Mucosa of gallbladder (tissue), 1 donor: ENCODE results near the gene WDR81. TPM values are rescaled to one million over a fixed set of nuclear protein-coding genes. Genes with fewer than 3 reads are reported as not detected.
"Not testable (repeated sequence)": the region's sequence is repeated elsewhere in the genome, so short reads cannot be mapped to it uniquely, and the experiment has no call there.

ENCODE experiments used
- DNase-seq: peaks from one replicate; pipeline ENCODE4 v3.0.0-alpha.2; 2020; ENCODE audit warnings: low spot score
- total RNA-seq: library from RNA; stranded (reverse); gene quantifications from one replicate; pipeline ENCODE4 v1.2.1, GENCODE V29; 2021
- donor health status: DM: no; HTN: no; CAD: no.

Gene WDR81
- total RNA-seq, 1 donor from 2014 or later, result 30.3 TPM

DNA sequence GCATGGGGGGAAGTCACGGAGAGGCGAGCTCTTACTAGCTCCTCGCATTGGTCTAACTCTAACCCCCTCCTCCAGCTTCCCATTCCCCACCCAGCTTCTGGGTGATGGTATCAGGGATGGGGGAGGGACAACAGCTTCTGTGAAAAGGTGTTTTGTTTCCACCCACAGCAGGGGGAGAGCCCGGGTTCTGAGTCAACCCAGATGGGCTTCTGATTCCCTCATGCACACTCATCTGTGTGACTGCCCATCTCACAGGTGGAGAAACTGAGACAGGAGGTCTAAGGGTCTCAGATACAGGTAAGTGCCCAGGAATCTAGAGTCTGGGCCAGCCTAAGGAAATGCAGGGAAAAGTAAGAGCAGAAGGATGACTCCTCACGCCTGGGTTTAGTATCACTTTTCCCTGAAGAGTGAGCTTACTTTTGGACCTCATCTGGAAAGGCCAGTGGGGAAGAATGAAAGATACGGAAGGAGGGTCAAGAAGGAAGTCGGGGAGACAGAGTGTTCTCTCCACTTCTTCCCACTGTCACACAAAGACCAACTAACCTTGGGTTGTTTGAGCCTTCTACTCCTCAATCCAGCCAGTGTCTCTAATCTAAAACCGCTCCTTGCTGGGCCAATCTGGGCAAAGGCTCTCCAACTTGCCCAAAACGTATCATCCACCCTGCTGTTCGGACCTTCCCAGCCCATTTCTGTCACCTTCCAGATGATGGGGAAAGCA is 11.2 kb upstream of the WDR81 start:
- no peak for DNase-seq

DNA sequence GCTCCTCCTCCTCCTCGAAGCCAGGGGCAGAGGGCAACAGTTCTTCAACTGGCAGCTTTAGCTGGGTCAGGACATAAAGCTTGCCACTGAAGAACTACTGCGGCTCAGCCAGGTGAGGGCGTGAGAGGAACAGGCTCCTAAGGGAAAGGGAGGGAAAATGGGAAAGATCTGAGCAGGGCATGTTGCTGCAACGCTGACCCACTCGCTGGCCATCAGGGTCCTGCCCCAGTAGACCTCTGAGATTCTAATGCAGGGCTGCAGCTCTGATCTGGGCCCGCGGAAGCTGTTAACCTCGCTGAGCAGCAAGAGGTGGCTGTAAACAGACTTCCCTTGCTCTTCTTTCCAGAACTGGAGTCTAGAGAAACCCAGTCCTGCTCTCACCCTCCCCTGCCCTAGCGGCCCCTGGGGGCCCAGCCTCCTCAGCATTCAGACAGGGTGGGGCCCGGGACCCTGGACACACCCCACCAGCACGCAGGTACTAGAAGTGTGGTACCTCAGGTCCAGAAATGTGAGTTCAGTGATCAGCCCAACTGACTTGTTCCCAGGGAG is 10.6 kb upstream of the WDR81 start:
- DNase-seq, result no peak

DNA sequence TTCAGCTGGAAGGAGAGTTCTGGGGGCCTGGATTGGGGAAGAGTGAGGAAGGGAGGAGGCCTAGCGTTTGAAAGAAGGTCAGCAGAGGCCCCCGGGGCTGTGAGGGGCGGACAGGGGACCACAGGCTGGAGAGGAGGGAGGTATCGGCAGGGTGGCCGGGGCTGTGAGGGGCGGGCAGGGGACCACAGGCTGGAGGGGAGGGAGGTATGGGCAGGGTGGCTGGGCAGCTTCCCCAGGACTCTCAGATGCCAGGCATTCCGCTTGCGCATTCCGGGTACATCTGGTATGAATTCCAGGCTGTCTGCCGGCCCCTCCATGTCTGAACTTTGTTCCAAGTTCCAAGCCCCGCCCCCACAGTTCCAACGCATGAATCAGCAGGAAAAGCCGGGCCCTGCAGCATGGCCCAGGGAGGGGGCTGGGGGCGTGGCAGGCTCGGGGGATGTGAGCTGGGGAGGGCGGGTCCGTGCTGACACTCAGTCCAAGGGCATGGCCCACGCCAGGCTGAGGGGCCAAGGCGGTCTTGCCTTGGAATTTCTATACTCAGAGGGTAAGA is 10.0 kb upstream of the WDR81 start:
- DNase-seq, result peak; percentile 97

GRCh38 chr17:1714980-1715802 is 9.3 kb upstream of the WDR81 start:
- peak; percentile 79 for DNase-seq

GRCh38 chr17:1715803-1716075 is 8.8 kb upstream of the WDR81 start:
- DNase-seq, result no peak

GRCh38 chr17:1716076-1716911 is 8.2 kb upstream of the WDR81 start:
- peak; percentile 100 for DNase-seq

- DNase-seq, result peak; percentile 96
These were observed 7.4 kb upstream of the WDR81 start for GRCh38 chr17:1716912-1717695.

GRCh38 chr17:1718362-1719165 is 5.9 kb upstream of the WDR81 start:
- no peak for DNase-seq

DNA sequence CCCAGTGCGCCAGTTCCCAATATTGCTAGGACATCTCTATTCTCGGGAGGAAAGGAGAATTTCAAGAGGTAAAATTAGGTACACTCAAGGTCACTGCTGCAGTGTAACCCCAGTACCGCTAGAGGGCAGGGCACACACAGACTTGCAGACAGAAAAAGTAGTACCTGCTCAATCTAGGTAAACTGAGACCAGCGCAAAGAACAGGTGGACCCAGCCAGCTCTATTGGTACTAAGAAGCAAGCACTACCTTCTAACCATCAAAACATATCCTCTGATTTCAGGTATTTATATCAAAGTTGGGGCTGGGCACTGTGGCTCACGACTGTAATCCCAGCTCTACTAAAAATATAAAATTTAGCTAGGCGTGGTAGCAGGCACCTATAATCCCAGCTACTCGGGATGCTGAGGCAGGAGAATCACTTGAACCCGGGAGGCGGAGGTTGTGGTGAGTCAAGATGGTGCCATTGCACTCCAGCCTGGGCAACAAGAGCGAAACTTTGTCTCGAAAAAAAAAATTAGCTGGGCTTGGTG is 3.6 kb upstream of the WDR81 start:
- DNase-seq, result no peak

DNA sequence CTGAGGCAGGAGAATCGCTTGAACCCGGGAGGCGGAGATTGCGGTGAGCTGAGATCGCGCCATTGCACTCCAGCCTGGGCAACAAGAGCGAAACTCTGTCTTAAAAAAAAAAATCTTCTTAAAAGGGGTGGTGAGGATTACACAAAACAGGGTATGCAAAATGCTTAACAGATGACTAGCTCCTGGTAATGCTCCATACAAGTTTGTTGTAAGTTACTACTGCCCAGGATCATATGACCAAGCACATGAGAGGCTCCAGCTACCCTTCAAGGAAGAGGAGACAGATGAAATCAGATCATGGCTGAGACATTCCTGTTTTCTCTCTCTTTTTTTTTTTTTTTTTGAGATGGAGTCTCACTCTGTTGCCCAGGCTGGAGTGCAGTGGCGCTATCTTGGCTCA is 2.5 kb upstream of the WDR81 start:
- not testable (repeated sequence) for DNase-seq

- DNase-seq, result no peak
These were observed 551 bp downstream of the WDR81 start for GRCh38 chr17:1724869-1725641.

DNA sequence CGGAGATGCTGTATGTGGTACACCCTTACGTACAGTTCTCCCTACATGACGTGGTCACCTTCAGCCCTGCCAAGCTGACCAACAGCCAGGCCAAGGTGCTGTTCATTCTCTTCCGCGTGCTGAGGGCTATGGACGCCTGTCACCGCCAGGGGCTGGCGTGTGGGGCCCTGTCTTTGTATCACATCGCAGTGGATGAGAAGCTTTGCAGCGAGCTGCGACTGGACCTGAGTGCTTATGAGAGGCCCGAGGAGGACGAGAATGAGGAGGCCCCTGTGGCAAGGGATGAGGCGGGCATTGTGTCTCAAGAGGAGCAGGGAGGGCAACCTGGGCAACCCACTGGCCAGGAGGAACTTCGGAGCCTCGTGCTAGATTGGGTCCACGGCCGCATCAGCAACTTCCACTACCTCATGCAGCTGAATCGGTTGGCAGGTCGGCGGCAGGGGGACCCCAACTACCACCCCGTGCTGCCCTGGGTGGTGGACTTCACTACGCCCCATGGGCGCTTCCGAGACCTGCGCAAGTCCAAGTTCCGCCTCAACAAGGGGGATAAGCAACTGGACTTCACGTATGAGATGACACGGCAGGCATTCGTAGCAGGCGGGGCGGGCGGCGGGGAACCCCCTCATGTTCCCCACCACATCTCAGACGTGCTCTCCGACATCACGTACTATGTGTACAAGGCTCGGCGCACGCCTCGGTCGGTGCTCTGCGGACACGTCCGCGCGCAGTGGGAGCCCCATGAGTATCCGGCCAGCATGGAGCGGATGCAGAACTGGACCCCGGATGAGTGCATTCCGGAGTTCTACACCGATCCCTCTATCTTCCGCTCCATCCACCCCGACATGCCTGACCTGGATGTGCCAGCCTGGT is 1.4 kb downstream of the WDR81 start:
- no peak for DNase-seq

GRCh38 chr17:1726626-1727257 is 2.2 kb downstream of the WDR81 start:
- DNase-seq, result no peak

GRCh38 chr17:1727258-1727789 is 2.8 kb downstream of the WDR81 start:
- no peak for DNase-seq

DNA sequence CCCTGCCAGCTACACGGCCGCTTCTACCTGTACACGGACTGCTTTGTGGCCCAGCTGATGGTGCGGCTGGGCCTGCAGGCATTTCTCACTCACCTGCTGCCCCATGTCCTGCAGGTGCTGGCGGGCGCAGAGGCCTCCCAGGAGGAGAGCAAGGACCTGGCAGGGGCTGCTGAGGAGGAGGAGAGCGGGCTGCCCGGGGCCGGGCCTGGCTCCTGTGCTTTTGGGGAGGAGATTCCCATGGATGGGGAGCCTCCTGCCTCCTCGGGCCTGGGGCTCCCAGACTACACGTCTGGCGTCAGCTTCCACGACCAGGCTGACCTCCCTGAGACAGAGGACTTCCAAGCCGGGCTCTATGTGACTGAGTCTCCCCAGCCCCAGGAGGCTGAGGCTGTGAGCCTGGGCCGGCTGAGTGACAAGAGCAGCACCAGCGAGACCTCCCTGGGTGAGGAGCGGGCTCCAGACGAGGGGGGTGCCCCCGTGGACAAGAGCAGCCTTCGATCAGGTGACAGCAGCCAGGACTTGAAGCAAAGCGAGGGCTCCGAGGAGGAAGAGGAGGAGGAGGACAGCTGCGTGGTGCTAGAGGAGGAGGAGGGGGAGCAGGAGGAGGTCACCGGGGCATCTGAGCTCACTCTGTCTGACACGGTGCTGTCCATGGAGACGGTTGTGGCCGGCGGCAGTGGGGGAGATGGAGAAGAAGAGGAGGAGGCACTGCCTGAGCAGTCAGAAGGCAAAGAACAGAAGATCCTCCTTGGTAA is 3.5 kb downstream of the WDR81 start:
- DNase-seq, result no peak

GRCh38 chr17:1729966-1730325 is 5.4 kb downstream of the WDR81 start:
- no peak for DNase-seq
